Activated T-helper 17 cell treated with anti-CD3 and anti-CD28 coated beads, Interleukin-2, amount 50 U/mL, for 72 hours (primary cell): ENCODE results near the gene ZNF223. TPM values are rescaled to one million over a fixed set of nuclear protein-coding genes. Genes with fewer than 3 reads are reported as not detected.

Experiments
- ATAC-seq: fragments of 150-1000 bp; cut with Tn5 transposase; replicated peaks from 2 replicates; pipeline ENCODE4 v1.10.0; 2021; ENCODE audit warnings: mild to moderate bottlenecking, moderate library complexity
- H3K27ac Mint-ChIP-seq: one replicate; pipeline ENCODE4 v1.8.0; 2022; ENCODE audit warnings: mixed read lengths
- H3K27me3 Mint-ChIP-seq: one replicate; pipeline ENCODE4 v1.8.0; 2022; ENCODE audit warnings: mixed read lengths
- H3K36me3 Mint-ChIP-seq: one replicate; pipeline ENCODE4 v1.8.0; 2022; ENCODE audit warnings: low read depth, mild to moderate bottlenecking, mixed read lengths
- H3K4me1 Mint-ChIP-seq: one replicate; pipeline ENCODE4 v1.8.0; 2022; ENCODE audit warnings: mixed read lengths
- H3K4me3 Mint-ChIP-seq: one replicate; pipeline ENCODE4 v1.8.0; 2022; ENCODE audit warnings: mild to moderate bottlenecking, mixed read lengths
- H3K9me3 Mint-ChIP-seq: one replicate; pipeline ENCODE4 v1.8.0; 2022; ENCODE audit warnings: mixed read lengths
- total RNA-seq, 2 donors: library from RNA; stranded (reverse); gene quantifications; one replicate each; pipeline ENCODE4 v1.2.3, GENCODE V29; 2022

Gene ZNF223
- total RNA-seq: 1 to 10 TPM in 1 of 2 donors, not detected in 1; 2.5 TPM

DNA sequence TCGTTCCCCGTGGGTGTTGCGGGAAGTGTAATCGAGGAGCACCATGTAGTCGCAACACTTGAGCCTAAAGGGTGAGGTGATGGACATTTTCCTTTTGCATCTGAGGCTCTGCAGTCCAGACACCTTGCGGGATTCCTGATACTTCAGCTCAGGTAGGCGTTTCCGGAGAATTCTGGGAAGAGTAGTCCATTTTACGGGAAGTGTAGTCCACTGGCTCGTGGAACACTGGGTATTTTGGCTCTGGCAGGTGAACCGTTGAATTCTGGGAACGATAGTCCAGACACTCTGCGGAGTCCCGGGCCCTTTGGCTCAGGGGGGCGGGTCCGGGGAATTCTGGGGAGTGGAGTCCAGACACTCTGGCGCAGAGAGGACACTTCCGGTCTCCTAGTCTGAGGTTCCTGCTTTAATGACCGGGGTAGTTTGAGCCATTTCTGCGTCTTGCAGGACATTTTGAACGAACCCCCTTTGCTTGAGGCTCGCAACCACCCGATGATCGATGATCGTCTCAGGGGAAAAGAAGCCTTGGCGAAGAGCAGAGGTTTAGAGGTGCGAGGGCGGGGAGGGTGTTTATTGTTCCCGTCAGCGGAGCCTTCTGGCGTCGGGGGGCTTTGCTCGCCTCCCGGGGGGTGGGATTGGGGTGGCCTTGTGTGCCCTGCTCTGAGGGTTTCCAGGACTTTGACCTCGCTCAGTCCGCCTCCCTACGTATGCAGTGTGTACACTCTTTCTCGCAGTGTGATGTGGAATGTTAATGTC, at the start of gene ZNF223:
Gene ZNF223, plus strand, starts transcription at position 387 of the 753 bp plus-strand sequence. CDS start 3,141 bp downstream, outside the sequence.
- ATAC-seq: peak; percentile 72

DNA sequence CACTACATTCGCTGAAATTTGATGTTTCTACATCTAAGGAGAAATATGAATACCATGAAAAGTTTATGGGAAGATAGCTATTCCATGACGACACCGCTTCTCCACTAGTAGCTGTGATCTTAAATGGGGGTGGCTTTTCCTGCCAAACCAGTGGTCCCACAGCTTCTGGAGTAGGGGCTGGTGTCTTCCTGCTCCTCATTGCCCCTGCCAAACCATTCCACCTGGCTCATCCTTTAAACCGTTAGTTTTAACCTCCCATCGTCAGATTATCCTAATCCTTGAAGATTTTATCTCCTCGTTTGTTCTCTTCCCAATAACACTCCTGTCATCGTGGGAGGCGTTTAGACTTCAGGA, 49.6 kb upstream of the ZNF223 start:
- Mint-ChIP-seq H3K4me3 (peak overlapping the region; percentile 97), H3K4me1 (peaks cover 17% of the 10 kb centered on the region), H3K9me3 (peaks cover 16% of the 10 kb centered on the region), H3K27ac (peak overlapping the region; percentile 93), H3K36me3 (peaks cover 19% of the 10 kb centered on the region), H3K27me3 (no peaks in the 10 kb centered on the region)
- no peak for ATAC-seq

More for the DNA sequence above, at the start of gene ZNF223:
- Mint-ChIP-seq H3K4me3 (peak within 1 kb of the TSS; percentile 85), H3K4me1 (peaks cover 6% of the 10 kb centered on the region), H3K27me3 (peaks cover 3% of the 10 kb centered on the region), H3K36me3 (peaks cover 17% of the 10 kb centered on the region), H3K9me3 (peaks cover 10% of the 10 kb centered on the region), H3K27ac (peak within 1 kb of the TSS; percentile 67)

DNA sequence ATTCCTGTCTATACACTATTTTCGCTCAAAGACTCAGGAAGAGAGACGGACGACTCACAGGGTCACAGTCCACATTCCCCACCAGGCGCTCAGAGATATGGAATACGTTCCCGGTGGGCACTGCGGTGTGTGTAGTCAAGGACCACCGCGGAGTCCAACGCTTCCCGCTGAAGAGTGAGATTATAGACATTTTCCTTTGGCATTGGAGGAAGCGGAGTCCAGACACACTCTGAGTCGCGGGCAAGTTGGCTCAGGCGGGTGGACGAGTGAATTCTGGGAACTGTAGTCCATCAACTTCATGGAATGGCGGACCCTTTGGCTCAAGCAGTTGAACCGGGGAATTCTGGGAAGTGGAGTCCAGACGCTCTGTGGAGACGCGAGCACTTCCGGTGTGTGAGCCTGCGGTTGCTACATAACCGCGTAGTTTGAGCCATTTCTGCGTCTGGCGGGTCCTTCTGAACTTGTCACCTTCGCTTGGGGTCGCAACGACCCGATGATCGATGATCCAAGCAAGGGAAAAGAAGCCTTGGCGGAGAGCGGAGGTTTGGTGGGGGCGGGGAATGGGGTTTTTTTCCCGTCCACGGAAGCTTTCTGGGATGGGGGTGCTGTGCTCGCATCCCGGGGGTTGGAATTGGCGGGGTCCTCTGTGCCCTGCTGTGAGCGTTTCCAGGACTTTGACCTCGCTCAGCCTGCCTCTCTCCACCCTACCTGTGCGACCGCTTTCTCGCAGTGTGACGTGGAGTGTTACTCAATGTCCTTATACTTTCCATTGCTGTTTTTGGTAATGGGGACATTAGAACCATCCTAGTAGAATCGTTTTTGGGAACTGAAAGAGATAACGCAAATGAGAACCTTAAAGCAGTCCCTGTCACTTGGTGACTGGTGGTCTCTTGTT, 49.0 kb upstream of the ZNF223 start, which contains the start of gene ZNF230:
Gene ZNF230, plus strand, starts transcription at position 392 of the 895 bp plus-strand sequence. CDS start 4,122 bp downstream, outside the sequence.
- Mint-ChIP-seq H3K36me3 (peaks cover 21% of the 10 kb centered on the region), H3K27ac (peak within 1 kb of the TSS; percentile 93), H3K4me1 (peaks cover 17% of the 10 kb centered on the region), H3K9me3 (peaks cover 23% of the 10 kb centered on the region), H3K4me3 (peak within 1 kb of the TSS; percentile 97), H3K27me3 (no peaks in the 10 kb centered on the region)
- peak; percentile 99 for ATAC-seq

DNA sequence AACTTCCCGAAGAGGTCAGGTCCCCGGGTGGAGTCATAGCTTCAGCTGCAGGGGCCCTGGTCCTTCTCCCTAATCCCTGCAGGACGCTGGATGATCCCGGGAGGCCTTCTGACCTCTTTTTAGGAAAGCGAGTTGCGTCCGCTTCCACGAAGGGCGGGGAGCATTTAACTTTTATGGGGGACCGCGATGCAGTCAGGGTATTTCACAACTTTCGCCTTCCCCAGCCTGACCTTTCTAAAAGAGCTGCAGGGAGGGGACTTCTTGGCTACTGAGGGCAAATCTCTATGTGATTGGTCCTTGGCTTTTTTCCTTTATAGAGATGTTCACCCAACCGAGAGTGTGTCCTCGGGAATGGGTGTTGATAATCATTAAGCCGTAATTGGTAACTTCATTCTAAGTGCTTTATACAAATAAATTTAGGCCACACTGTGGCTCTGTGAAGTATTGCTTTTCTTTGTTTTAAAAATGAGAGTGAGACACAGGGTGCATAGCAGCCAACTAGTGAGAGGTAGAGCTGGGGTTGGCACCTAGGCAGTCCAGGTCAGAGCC, 48.3 kb upstream of the ZNF223 start:
- peak overlapping the region; percentile 97 for H3K4me3 Mint-ChIP-seq
- H3K27ac Mint-ChIP-seq: peak overlapping the region; percentile 93
- H3K9me3 Mint-ChIP-seq: peaks cover 18% of the 10 kb centered on the region
- H3K4me1 Mint-ChIP-seq: peaks cover 17% of the 10 kb centered on the region
- no peaks in the 10 kb centered on the region for H3K27me3 Mint-ChIP-seq
- peak; percentile 22 for ATAC-seq
- H3K36me3 Mint-ChIP-seq: peaks cover 28% of the 10 kb centered on the region

DNA sequence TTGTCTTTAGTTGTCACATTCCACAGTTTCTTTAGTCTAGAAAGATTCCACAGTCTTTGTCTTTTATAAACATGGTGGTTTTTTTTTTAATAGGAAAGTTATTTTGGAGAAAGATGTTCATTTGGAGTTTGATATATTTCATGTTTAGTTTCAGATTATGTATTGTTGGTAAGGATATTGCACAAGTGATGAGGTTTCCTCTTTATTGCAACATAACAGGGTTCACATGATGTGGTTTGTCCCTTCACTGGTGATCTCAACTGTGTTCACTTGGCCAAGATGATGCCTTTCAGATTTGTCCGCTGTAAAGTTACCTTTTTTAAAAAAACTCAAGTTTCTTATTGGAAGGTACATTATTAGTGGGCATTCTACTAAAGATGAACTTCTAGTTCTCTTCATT, 45.9 kb upstream of the ZNF223 start:
- ATAC-seq: no peak
- peaks cover 28% of the 10 kb centered on the region for H3K9me3 Mint-ChIP-seq

DNA sequence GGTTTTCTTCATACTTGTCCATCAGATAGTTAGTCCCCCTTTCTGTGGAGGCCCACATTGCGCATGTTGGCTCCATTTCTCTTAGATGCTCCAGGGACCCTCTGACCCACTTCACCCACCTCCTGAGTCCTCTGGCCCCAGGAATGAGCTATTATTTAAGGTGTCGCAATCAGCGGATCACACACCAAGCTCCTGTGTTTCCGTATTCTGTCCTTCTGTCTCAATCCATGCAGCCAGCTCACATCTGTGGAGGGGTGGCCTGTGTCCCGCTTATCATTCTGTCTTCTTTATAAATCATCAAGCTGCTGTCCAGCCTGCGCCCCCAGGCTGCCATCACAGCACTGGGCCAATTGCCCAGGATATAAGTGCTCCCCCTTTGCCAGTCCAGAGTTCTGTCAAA, 44.4 kb upstream of the ZNF223 start:
- peaks cover 35% of the 10 kb centered on the region for H3K9me3 Mint-ChIP-seq
- H3K27me3 Mint-ChIP-seq: no peaks in the 10 kb centered on the region
- ATAC-seq: no peak
- peaks cover 62% of the 10 kb centered on the region for H3K36me3 Mint-ChIP-seq
- no peak overlapping the region for H3K4me3 Mint-ChIP-seq
- no peak overlapping the region for H3K27ac Mint-ChIP-seq
- peaks cover 10% of the 10 kb centered on the region for H3K4me1 Mint-ChIP-seq

More for the DNA sequence above, 45.9 kb upstream of the ZNF223 start:
- Mint-ChIP-seq H3K27ac (no peak overlapping the region), H3K27me3 (no peaks in the 10 kb centered on the region), H3K4me3 (no peak overlapping the region), H3K4me1 (peaks cover 17% of the 10 kb centered on the region), H3K36me3 (peaks cover 53% of the 10 kb centered on the region)

DNA sequence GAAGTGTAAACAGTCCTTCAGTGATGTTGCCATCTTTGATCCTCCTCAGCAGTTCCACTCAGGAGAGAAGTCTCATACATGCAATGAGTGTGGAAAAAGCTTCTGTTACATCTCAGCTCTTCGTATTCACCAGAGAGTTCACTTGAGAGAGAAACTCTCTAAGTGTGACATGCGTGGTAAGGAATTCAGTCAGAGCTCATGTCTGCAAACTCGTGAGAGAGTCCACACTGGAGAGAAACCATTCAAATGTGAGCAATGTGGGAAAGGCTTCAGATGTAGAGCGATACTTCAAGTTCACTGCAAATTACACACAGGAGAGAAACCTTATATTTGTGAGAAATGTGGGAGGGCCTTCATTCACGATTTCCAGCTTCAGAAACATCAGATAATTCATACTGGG, 41.4 kb upstream of the ZNF223 start:
- no peak overlapping the region for H3K4me3 Mint-ChIP-seq
- no peaks in the 10 kb centered on the region for H3K4me1 Mint-ChIP-seq
- ATAC-seq: no peak
- no peak overlapping the region for H3K27ac Mint-ChIP-seq
- H3K9me3 Mint-ChIP-seq: peaks cover 44% of the 10 kb centered on the region
- H3K36me3 Mint-ChIP-seq: peaks cover 62% of the 10 kb centered on the region
- no peaks in the 10 kb centered on the region for H3K27me3 Mint-ChIP-seq

DNA sequence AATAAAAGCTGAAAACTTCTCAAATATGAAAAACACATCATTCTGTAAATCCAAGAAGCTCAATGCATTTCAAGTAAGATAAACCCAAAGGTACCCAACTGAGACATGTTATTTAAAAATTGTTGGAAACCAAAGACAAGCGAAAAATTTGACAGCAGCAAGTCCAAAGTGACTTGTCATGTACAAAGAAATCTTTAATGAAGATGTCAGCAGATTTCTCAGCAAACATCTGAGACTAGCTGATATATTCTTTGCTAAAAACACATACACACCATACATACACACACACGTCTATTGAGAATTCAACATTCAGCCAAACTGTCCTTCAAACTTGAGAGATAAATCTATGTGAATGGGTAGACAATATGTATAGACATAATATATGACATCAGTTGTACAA, 32.3 kb upstream of the ZNF223 start:
- ATAC-seq: no peak
- no peak overlapping the region for H3K4me3 Mint-ChIP-seq
- no peak overlapping the region for H3K27ac Mint-ChIP-seq
- peaks cover under 1% of the 10 kb centered on the region for H3K4me1 Mint-ChIP-seq
- no peaks in the 10 kb centered on the region for H3K36me3 Mint-ChIP-seq
- peaks cover 17% of the 10 kb centered on the region for H3K27me3 Mint-ChIP-seq
- H3K9me3 Mint-ChIP-seq: peaks cover 28% of the 10 kb centered on the region

DNA sequence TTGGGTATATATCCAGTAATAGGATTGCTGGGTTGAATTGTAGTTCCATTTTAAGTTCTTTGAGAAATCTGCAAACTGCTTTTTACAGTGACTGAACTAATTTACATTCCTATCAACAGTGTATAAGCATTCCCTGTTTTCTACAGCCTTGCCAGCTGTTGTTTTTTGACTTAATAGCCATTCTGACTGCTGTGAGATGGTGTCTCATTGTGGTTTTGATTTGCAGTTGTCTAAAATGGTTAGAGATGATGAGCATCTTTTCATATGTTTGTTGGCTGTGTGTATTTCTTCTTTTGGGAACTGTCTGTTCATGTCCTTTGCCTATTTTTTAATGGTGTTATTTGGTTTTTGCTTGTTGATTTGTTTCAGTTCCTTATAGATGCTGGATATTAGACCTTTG, 30.6 kb upstream of the ZNF223 start:
- peaks cover 17% of the 10 kb centered on the region for H3K27me3 Mint-ChIP-seq
- no peak overlapping the region for H3K27ac Mint-ChIP-seq
- peaks cover 22% of the 10 kb centered on the region for H3K9me3 Mint-ChIP-seq
- H3K36me3 Mint-ChIP-seq: peaks cover 5% of the 10 kb centered on the region
- ATAC-seq: no peak
- H3K4me3 Mint-ChIP-seq: no peak overlapping the region
- peaks cover 10% of the 10 kb centered on the region for H3K4me1 Mint-ChIP-seq

DNA sequence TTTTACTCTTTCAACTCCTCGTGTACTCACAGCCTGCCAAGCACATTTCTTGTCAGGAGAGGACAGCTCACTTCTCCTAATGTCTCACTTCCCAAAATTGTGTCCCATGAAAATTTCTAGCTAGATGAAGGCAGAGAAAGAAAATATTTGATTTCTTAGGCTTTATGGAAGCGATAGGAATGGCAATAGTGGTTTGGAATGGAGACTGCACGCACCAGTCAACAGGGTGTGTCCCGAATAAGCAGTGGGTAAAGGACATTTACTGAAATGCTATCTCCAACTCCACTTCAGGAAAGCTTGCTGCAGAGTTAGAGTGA, 27.0 kb upstream of the ZNF223 start:
- Mint-ChIP-seq H3K36me3 (peaks cover 38% of the 10 kb centered on the region), H3K27me3 (peaks cover 4% of the 10 kb centered on the region), H3K27ac (peak overlapping the region; percentile 88), H3K4me3 (peak overlapping the region; percentile 89), H3K4me1 (peaks cover 20% of the 10 kb centered on the region), H3K9me3 (peaks cover 20% of the 10 kb centered on the region)
- no peak for ATAC-seq

DNA sequence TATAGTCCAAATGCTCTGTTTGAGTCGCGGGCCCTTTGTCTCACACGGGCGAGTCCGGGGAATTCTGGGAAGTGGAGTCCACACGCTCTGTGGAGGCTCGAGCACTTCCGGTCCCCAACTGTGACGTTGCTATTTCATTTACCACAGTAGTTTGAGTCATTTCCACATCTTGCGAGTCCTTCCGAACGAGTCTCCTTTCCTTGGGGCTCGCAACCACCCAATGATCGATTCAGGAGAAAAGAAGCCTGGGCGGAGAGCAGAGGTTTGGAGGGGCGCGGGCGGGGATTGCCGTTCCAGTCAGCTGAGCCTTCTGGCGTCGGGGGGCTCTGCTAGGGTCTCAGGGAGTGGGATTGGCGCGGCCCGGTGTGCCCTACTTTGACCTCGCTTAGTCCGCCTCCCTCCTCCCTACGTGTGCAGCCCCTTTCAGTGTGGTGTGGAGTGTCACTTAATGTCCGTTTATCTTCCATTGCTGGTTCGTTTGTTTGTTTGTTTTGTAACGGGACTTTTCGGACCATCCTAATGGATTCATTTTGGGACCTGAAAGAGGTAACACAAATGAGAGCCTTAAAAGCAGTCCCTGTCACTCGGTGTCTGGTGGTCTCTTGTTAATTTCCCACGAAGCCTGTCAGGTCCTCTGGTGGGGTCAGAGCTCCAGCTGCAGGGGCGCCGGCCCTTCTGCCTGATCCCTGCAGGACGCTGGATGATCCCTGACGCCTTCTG, 26.5 kb upstream of the ZNF223 start, which contains the start of gene ZNF222:
Gene ZNF222, plus strand, starts transcription at position 163 of the 720 bp plus-strand sequence. Its CDS starts 58 bp downstream, at position 221.
- peaks cover 15% of the 10 kb centered on the region for H3K9me3 Mint-ChIP-seq
- H3K36me3 Mint-ChIP-seq: peaks cover 44% of the 10 kb centered on the region
- H3K4me3 Mint-ChIP-seq: peak within 1 kb of the TSS; percentile 89
- no peaks in the 10 kb centered on the region for H3K27me3 Mint-ChIP-seq
- peak; percentile 100 for ATAC-seq
- H3K4me1 Mint-ChIP-seq: peaks cover 20% of the 10 kb centered on the region
- H3K27ac Mint-ChIP-seq: peak within 1 kb of the TSS; percentile 88

DNA sequence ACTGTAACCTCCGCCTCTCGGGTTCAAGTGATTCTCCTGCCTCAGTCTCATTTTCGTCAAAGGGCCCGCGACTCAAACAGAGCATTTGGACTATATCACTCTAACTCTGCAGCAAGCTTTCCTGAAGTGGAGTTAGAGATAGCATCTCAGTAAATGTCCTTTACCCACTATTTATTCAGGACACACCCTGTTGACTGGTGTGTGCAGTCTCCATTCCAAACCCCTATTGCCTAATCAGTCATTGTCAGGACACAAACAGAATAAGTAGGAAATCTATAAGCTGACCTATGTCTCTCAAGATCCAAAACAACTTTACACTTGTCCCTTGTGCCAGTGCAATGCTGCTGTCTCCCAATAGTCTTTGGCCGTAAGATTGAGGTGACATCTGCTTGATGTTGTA, 25.2 kb upstream of the ZNF223 start:
- H3K4me3 Mint-ChIP-seq: peak overlapping the region; percentile 89
- ATAC-seq: no peak
- peaks cover 15% of the 10 kb centered on the region for H3K9me3 Mint-ChIP-seq
- H3K27ac Mint-ChIP-seq: no peak overlapping the region
- peaks cover 56% of the 10 kb centered on the region for H3K36me3 Mint-ChIP-seq
- no peaks in the 10 kb centered on the region for H3K27me3 Mint-ChIP-seq
- peaks cover 20% of the 10 kb centered on the region for H3K4me1 Mint-ChIP-seq

DNA sequence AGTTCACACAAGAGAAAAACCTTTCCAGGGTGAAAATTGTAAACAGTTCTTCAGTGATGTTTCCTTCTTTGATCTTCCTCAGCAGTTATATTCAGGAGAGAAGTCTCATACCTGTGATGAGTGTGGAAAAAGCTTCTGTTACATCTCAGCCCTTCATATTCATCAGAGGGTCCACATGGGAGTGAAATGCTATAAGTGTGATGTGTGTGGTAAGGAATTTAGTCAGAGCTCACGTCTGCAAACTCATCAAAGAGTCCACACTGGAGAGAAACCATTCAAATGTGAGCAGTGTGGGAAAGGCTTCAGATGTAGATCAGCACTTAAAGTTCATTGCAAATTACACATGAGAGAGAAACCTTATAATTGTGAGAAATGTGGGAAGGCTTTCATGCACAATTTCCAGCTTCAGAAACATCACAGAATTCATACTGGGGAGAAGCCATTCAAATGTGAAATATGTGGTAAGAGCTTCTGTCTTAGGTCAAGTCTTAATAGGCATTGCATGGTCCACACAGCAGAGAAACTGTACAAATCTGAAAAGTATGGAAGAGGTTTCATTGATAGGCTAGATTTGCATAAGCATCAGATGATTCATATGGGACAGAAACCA, 19.7 kb upstream of the ZNF223 start:
- Mint-ChIP-seq H3K27me3 (no peaks in the 10 kb centered on the region), H3K36me3 (peaks cover 59% of the 10 kb centered on the region), H3K9me3 (peaks cover 50% of the 10 kb centered on the region), H3K27ac (no peak overlapping the region), H3K4me3 (no peak overlapping the region), H3K4me1 (peaks cover 9% of the 10 kb centered on the region)
- ATAC-seq: no peak
